ENCODE measurements around the gene ASTN2. TPM values are rescaled to one million over a fixed set of nuclear protein-coding genes. Genes with fewer than 3 reads are reported as not detected.

The ASTN2 gene
- total and polyA plus RNA-seq, 10 of the 15 experiments (the other 5 are each of a cell fraction or from before 2014, with no cell fraction given), result 1.4 to 15.7 (median 7.0) TPM

DNA sequence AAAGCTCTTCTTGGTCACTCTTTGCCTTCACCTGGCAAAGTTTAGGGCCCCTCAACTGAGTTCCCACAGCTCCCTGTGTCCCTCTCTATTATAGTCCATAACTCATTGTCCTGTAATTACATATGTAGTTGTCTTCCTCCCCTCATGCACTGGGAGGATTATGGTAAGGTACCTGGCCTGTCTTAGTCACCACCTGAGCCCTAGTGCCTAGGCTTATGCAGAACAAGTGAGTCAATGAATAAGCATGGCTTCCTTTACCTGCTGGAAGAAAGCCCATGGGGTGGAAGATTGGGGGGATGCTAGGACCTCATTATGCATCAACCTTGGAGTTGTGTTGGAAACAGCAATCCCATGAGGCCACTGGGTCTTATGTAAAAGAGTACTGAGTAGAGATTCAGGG is 915.4 kb downstream of the ASTN2 start:
- Histone ChIP-seq H3K4me3 (no peak overlapping the region), H3K27ac (ENCODE audit: control insufficient read depth, insufficient read depth) (no peak overlapping the region), H3K4me2 (ENCODE audit: control insufficient read depth, insufficient read depth) (no peak overlapping the region), H3K79me2 (ENCODE audit: control insufficient read depth, insufficient read depth, low read length) (no peaks in the 10 kb centered on the region), H2AFZ (ENCODE audit: control insufficient read depth, low read depth, low read length) (no peak overlapping the region), H3K4me1 (ENCODE audit: control insufficient read depth, insufficient read depth, low read length) (no peaks in the 10 kb centered on the region), H3K9me3 (replicated peaks; ENCODE audit: control insufficient read depth, insufficient read depth, low read length) (no peaks in the 10 kb centered on the region), H3K36me3 (ENCODE audit: control insufficient read depth in 2 of 2, insufficient read depth in 2 of 2, low read length in 1 of 2) (no peaks in the 10 kb centered on the region), H3K9ac (ENCODE audit: control insufficient read depth, insufficient read depth, low read length) (no peak overlapping the region), H4K20me1 (ENCODE audit: control insufficient read depth, insufficient read depth) (no peaks in the 10 kb centered on the region), H3K27me3 (replicated peaks in 1 of 2; ENCODE audit: control insufficient read depth in 2 of 2, insufficient read depth in 2 of 2, low read length in 1 of 2) (no peaks in the 10 kb centered on the region)
- ChIA-PET POLR2A (no interaction called here), CTCF (interaction anchor here (2.0 kb wide), 1 partner anchor 72 kb away, joined by 5 read pairs; no protein-coding TSS in a partner anchor), RAD21 (ENCODE audit: unreplicated experiment) (no interaction called here), SMC1A (ENCODE audit: uncharacterized antibody, unreplicated experiment) (no interaction called here)
- no peak for ATAC-seq
- DNase-seq (ENCODE audit: low read depth, low spot score), result no peak
- in situ Hi-C loops (cut with MboI), result no loop called here
- BruUV-seq (replicated peaks), result no TSS peak
- intact Hi-C loops (cut with micrococcal nuclease; ENCODE audit: unreplicated experiment), result loop anchor here (5.0 to 10.0 kb wide), 5 partner anchors 73 to 907 kb away; no protein-coding TSS in a partner anchor
- no peak for TF ChIP-seq IKZF2 (IDR thresholded peaks at IDR 0.05)
- FAIRE-seq, result no peak

DNA sequence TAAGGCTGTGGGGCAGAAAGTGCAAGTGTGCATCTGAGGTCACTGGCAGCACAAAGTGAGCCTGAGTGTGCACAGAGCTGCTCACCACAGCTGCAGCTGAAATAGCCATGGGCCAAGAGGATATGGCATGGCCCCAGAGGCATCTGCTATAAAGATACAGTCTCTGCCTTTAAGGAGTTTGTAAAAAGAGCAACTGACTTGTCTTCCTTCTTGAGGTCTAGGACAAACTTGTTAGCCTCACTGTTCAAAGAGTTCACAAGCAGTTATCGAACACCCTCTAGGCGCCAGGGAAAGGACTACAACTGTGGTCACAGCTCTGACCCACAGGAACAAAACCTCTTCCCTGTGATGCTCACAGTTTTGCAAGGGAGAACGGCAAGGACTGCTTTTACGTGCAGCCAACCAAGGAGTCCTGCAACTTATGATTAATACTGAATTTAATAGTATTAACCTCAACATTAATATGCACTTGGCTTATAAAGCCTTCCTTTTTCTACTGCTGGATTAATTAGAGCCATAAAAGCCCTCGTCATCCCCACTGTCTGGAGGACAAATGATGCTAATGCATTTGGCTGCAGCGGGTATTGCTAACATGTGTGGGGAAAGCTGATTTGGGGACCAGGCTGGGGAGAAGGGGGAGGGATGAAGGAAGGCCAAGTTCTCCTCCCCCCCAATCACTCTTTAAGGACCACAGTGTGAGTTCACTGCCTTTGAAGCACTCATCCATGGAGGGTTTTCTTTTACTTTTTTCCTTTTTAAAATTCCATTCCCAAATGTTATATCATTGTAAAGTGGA is 917.6 kb downstream of the ASTN2 start:
- FAIRE-seq, result no peak
- no peaks in the 10 kb centered on the region for H3K36me3 ChIP-seq (ENCODE audit: control insufficient read depth in 2 of 2, insufficient read depth in 2 of 2, low read length in 1 of 2)
- H3K4me3 ChIP-seq, result no peak overlapping the region
- H3K4me1 ChIP-seq (ENCODE audit: control insufficient read depth, insufficient read depth, low read length), result no peaks in the 10 kb centered on the region
- no peak overlapping the region for H3K9ac ChIP-seq (ENCODE audit: control insufficient read depth, insufficient read depth, low read length)
- ChIA-PET SMC1A (ENCODE audit: uncharacterized antibody, unreplicated experiment) (interaction anchor here (1.0 to 1.6 kb wide), 3 partner anchors 9 to 904 kb away, joined by 3 to 4 read pairs (median 3); no protein-coding TSS in a partner anchor), RAD21 (ENCODE audit: unreplicated experiment) (no interaction called here), POLR2A (no interaction called here), CTCF (interaction anchor here (1.3 kb wide), 1 partner anchor 10 kb away, joined by 3 read pairs; no protein-coding TSS in a partner anchor)
- no TSS peak for BruUV-seq (replicated peaks)
- H4K20me1 ChIP-seq (ENCODE audit: control insufficient read depth, insufficient read depth), result no peaks in the 10 kb centered on the region
- in situ Hi-C loops (cut with MboI), result no loop called here
- DNase-seq (ENCODE audit: low read depth, low spot score), result no peak
- H3K27ac ChIP-seq (ENCODE audit: control insufficient read depth, insufficient read depth), result no peak overlapping the region
- ATAC-seq, result no peak
- TF ChIP-seq, protein P1, sequence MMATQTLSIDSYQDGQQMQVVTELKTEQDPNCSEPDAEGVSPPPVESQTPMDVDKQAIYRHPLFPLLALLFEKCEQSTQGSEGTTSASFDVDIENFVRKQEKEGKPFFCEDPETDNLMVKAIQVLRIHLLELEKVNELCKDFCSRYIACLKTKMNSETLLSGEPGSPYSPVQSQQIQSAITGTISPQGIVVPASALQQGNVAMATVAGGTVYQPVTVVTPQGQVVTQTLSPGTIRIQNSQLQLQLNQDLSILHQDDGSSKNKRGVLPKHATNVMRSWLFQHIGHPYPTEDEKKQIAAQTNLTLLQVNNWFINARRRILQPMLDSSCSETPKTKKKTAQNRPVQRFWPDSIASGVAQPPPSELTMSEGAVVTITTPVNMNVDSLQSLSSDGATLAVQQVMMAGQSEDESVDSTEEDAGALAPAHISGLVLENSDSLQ (IDR thresholded peaks at IDR 0.05), result no peak
- TF ChIP-seq YBX1 (IDR thresholded peaks at IDR 0.05) (no peak), CUX1 (IDR thresholded peaks at IDR 0.05; ENCODE audit: insufficient replicate concordance, low read depth, low read length) (no peak), FOXK2 (IDR thresholded peaks at IDR 0.05) (no peak), BCL11A (IDR thresholded peaks at IDR 0.05; ENCODE audit: low read depth, low read length) (no peak), EED (IDR thresholded peaks at IDR 0.05; ENCODE audit: low read depth) (no peak), POLR2A (IDR thresholded peaks at IDR 0.05; ENCODE audit: low read depth, low read length) (no peak), RAD21 (IDR thresholded peaks at IDR 0.05; ENCODE audit: insufficient read depth, low read depth, low read length) (peak; percentile 9; the same call in 1 of the 2 replicates)
- 42% methylated on average over 6 of the region's 6 CpGs for WGBS (ENCODE audit: insufficient coverage, insufficient replicate concordance, low lambda C conversion rate, missing lambda C conversion rate)
- H2AFZ ChIP-seq (ENCODE audit: control insufficient read depth, low read depth, low read length), result no peak overlapping the region
- no peaks in the 10 kb centered on the region for H3K27me3 ChIP-seq (replicated peaks in 1 of 2; ENCODE audit: control insufficient read depth in 2 of 2, insufficient read depth in 2 of 2, low read length in 1 of 2)
- intact Hi-C loops (cut with micrococcal nuclease; ENCODE audit: unreplicated experiment), result loop anchor here (5.0 to 10.0 kb wide), 5 partner anchors 75 to 905 kb away; no protein-coding TSS in a partner anchor
- no peak overlapping the region for H3K4me2 ChIP-seq (ENCODE audit: control insufficient read depth, insufficient read depth)
- no peaks in the 10 kb centered on the region for H3K79me2 ChIP-seq (ENCODE audit: control insufficient read depth, insufficient read depth, low read length)
- H3K9me3 ChIP-seq (replicated peaks; ENCODE audit: control insufficient read depth, insufficient read depth, low read length), result no peaks in the 10 kb centered on the region
